ENCODE results near the gene SCAMP2.
A peak's percentile ranks its signal among the peaks of the same experiment; 100 is the strongest.
"Not testable (repeated sequence)": the region's sequence is repeated elsewhere in the genome, so short reads cannot be mapped to it uniquely, and the experiment has no call there.

The SCAMP2 gene

GRCh38 chr15:74889883-74890664, 16.9 kb upstream of the SCAMP2 start, which contains the start of gene MPI:
Gene MPI, plus strand, starts transcription at chr15:74890042. Its CDS starts 32 bp downstream, at chr15:74890074.
- DNase-seq: peak; percentile 61

- no peak for DNase-seq
Measured at GRCh38 chr15:74889390-74889882, 16.3 kb upstream of the SCAMP2 start.

DNA sequence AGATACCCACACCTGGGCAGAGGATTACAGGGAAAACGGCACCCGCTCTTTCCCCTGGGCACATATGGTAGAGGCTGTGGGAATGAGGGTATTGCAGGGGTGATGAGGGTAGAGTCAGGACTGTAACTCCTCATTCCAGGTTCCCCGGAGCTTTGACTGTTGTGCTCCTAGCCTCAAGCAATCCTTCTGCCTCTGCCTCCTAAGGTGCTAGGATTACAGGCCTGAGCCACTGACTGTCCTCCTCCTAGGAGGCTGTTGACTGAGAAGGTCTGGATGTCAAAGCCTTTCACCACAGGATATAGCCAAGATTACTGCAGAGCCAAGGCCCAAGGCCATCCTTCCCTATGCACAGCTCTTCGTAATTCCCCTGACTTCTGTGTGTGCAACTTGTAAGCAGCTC, 15.6 kb upstream of the SCAMP2 start:
- no peak for DNase-seq

DNA sequence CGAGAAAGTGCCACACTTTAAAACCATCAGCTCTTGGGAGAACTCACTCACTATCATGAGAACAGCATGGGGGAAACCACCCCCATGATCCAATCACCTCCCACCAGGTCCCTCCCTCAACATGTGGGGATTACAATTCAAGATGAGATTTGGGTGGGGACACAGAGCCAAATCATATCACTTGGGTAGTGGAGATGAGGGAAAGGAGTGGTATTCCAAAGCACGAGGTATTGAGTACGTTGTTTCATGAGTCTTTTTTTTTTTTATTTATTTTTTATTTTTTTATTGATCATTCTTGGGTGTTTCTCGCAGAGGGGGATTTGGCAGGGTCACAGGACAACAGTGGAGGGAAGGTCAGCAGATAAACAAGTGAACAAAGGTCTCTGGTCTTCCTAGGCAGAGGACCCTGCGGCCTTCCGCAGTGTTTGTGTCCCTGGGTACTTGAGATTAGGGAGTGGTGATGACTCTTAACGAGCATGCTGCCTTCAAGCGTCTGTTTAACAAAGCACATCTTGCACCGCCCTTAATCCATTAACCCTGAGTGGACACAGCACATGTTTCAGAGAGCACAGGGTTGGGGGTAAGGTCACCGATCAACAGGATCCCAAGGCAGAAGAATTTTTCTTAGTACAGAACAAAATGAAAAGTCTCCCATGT, 14.5 kb upstream of the SCAMP2 start:
- not testable (repeated sequence) for DNase-seq

GRCh38 chr15:74885461-74885860, 12.3 kb upstream of the SCAMP2 start:
- DNase-seq: no peak

DNA sequence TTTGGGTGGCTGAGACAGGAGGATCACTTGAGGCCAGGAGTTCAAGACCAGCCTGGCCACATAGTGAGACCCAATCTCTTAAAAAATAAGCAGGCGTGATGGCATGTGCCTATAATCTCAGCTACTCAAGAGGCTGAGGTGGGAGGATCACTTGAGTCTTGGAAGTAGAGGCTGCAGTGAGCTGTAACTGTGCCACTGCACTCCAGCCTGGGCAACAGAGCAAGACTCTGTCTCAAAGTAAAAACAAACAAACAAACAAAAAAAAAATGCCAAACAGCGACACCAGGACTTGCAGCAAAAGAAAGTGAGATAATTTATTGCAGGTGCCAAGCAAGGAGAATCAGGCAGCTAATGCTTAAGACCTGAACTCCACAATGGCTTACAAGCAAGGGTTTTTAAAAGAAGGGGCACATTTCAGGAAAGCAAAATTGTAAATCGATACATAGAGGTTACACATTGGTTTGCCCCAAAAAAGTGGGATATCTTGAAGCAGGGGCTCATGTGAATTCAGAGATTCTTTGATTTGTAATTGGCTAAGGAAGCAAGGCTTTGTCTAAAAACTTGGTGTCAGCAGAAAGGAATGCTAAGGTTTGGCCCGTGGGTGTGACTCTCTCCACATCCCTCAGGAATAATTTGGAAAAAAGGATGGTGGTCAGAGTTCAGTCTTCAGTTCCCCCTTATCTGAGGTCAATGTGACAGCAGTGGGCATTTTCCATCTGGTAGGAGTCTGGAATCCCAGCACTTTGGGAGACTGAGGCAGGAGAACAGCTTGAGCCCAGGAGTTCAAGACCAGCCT, 11.5 kb upstream of the SCAMP2 start:
- no peak for DNase-seq

GRCh38 chr15:74882528-74882927, 9.4 kb upstream of the SCAMP2 start:
- no peak for DNase-seq

DNA sequence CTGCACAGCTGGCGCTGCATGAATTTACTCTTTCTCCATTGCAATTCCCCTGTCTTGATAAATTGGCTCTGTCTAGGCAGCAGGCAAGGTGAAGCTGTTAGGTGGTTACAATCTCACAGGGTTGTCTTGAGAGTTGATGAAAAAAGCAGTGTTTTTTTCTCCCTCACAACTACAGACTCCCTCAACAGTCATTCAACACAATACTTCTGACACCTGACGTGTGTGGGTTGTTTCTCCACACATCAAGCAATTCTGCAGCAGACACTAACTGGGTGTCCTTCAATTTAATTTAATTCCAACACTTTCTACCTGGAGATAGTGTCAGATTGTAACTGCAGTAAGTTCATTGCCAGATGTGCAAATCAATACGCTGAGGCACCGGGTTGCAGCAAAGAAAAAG, 5.1 kb upstream of the SCAMP2 start:
- DNase-seq: no peak

DNA sequence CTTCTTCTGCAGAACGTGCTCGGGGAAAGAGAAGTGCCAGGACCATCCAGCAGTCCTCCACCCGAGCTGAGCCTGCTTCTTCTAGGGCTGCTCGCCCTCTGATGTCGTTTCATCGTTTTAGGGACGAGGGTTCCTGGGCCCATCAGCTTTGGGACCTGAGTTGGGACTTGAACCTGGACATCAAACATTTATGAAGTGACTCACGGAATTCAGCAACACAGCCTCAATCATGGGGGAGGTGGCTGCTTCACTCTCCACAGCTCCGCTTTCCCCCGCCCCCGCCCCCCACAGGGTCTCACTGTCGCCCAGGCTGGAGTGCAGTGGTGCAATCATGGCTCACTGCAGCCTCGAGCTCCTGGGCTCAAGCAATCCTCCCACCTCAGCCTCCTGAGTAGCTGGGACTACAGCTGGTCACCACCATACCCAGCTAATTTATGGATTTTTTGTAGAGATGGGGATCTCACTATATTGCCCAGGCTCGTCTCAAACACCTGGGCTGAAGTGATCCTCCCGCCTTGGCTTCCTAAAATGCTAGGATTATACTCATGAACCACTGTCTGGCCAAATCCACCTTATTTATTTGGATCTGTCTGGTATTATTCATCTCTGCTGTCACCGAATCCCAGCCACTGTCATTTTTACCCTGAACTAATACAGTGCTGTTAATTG, 725 bp upstream of the SCAMP2 start:
- no peak for DNase-seq

DNA sequence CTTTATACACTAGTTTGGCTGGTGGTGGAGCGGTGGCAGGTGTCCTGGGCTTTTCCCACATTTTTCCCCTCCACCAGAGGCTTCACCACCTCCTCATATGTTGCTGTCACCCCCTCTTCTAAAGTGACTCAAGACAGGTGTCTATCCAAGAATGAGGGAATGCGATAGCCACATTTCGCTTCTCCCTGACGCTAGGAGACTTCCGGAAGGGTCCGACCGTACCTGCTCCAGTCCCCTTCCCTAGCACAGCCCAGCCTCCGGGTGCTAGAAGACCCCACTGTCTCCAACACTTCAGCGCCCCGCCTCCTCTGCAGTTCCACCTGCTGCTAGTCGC, 496 bp downstream of the SCAMP2 start:
- DNase-seq: no peak

DNA sequence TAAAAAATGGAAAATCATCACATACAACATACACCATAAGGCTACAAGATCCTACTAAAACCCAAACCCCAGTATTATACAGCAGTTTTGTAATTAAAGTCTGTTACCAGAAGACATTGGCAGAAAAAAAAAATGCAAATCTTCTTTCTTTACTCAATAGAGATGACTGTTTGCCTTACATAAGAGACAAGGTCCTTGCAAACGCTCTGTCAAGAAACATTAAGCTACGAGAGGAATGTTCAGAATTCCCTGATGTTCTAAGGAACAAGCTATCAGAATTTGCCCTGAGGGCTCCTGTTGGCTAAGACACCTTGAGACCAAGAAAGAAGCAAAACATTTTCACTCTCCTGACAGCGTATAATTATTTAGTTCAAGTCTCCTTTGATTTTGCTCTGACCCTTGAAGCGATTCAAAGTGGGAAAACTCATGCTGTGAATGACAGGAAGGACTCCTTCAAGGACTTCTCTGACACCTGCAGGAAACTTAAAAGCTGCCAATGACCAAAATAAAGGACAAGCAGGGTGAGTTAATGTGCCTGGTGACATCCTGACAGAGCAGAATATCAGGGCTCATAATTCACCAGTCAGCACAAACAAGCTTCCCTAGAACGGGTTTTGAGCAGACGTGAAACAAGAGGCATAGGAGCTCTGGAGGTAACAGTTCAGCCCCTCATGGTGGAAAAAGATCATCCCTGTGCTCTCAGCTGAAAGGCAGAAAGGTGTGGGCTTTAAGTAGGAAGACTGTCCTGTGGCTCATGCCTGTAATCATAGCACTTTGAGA, 2.5 kb downstream of the SCAMP2 start:
- DNase-seq: no peak

DNA sequence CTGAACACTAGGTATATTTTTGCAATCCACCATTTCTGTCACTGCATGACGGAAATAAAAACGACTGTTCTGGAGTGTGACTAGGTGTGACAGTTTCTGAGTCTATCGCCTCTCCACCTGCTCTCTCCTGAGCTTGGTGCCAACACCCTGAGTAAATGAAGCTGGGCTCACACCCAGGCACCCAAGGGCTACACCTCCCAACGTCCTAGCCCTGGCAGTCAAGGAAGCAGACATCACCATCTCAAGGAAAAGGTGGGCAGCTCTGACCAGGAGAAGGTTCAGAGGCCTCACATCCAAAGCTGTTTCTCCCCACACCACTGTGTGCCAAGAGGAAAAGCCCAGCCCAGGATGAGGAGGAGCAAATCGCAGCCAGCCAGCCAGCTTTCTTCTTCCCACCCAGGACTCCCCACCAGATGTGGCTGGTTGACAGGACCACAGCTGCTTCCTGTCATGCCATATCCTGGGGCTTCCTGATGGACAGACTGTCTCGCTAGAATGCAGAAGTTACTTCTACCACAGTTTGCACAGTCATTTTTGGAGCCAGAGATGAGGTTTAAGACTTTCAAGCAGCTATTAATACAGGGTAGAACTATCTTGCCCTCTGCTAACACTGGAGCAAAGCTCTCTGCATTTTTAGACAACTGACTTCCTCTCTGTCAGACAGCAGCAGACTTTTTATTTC, 3.3 kb downstream of the SCAMP2 start:
- no peak for DNase-seq

GRCh38 chr15:74869372-74869725, 3.8 kb downstream of the SCAMP2 start:
- DNase-seq: no peak

DNA sequence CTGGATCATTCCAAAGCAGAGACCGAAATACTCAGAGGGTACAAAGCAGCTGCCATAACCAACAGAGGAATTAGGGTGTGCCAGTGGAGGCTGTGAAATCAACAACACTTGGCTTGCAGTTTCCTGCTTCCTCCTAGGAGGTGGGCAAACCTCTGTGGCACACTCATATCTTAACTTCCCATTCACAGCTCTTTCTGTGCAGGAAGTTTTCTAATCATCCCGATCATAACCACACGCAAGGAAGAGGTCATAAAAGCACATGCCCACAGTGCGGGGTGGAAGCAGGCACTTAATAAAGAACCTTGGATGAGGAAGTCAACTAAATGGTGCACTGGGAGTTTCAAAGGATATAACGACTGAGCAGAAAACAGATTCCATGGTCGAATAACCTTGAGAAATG, 5.1 kb downstream of the SCAMP2 start:
- no peak for DNase-seq

DNA sequence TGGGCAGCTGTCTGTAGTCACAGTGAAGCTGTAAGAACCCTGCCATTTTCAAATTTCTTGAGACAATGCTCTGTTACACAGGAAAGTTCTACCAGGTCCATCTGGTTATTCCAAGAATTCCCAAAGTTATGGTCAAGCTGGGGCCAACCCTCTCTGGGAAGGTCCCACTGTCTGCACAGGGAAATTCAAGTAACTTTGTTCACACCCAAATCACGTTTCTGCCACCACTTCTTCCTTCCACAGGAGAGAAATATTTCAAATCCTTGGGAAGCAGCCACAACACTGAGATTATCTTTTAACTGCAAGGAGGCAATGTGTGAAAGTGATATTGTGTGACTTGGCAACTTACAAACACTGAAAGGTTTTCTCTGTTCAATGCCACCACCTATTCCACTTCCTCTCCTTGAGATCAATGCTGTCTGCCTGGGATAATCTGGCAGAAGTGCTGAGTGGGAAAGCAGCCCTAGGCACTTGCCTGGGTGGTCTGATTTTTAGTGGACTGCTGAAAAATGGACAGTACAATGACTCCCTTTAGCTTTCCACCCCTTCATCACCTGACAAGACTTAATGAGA, 5.6 kb downstream of the SCAMP2 start:
- DNase-seq: no peak

DNA sequence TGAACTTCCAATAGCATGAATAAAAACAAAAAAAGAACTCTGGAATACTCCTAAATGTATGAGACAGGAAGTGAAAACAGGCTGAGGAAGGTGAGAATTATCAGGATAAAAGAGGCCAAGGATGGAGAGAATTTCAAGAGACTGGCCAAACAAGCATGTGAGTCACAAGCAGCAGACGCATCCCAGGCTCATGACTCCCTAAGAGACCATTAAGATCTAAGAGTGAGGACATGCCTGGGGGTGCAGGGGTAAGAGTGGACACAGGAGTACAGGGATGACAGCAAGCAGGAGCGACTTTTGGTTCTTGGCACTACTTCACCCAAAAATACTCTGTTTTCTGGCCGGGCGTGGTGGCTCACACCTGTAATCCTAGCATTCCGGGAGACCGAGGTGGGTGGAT, 7.1 kb downstream of the SCAMP2 start:
- no peak for DNase-seq

DNA sequence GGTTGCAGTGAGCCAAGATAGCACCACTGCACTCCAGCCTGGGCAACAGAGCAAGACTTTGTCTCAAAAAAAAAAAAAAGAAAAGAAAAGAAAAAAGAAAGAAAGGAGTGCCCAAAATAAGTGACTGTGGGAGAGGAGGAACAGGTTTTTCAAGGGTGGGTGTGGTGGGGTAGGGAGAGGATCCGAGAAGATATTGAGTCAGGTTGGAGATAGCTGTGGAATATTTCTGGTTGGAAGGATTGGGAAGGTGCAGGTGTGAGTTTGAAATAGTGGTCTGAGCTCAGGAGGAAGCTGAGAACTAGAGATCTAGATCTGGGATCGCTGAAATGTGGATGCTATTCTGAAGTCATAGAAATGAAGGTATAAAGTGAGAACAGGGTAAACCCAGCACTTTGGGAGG, 7.8 kb downstream of the SCAMP2 start:
- DNase-seq: no peak

- DNase-seq: no peak
Measured at GRCh38 chr15:74864296-74864695, 8.9 kb downstream of the SCAMP2 start.

- DNase-seq: no peak
Measured at GRCh38 chr15:74863239-74864056, 9.7 kb downstream of the SCAMP2 start.

GRCh38 chr15:74858369-74858740, 14.8 kb downstream of the SCAMP2 start:
- no peak for DNase-seq
